GM23248 (cell line): ENCODE results near the gene SUPT5H.

ENCODE experiments used
- EZH2 ChIP-seq: fragments of 200-600 bp; sonication (generic); IDR thresholded peaks from 2 replicates; pipeline ENCODE4 v1.6.1; 2018; ENCODE audit warnings: antibody characterized with exemption, mild to moderate bottlenecking; ENCODE audit not compliant: insufficient read depth, poor library complexity, severe bottlenecking
- EZH2phosphoT487 ChIP-seq: fragments of 200-600 bp; sonication (generic); IDR thresholded peaks from 2 replicates; pipeline ENCODE4 v1.6.1; 2018; ENCODE audit warnings: antibody characterized with exemption, moderate library complexity, mild to moderate bottlenecking, low read depth; ENCODE audit not compliant: insufficient read depth

DNA sequence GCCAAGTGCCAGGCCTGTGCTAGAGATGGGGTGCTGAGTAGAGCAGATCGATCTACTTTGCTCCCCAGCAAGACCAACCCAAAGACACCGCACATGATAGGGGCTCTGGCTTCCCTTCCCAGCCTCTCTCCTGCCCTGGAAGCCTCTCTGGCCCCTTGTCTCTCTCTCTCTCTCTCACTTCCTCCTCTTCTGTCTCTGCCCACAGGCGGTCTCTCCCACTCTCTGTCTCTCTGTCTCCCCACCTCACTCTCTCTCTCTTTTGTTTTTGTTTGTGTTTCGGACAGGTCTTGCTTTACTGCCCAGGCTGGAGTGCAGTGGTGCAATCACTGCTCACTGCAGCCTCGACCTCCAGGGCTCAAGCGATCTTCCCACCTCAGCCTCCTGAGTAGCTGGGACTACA is 70.9 kb downstream of the SUPT5H start:
- TF ChIP-seq EZH2phosphoT487: no peak
- TF ChIP-seq EZH2: no peak
